K562 (cell line): Measurements from ENCODE around the gene BEST3. TPM values are rescaled to one million over a fixed set of nuclear protein-coding genes. Genes with fewer than 3 reads are reported as not detected.

Experiments
- ATAC-seq: fragments of 200-7000 bp; cut with Tn5 transposase; 3 replicates; pipeline ENCODE4 v1.9.1; 2020; ENCODE audit warnings: moderate library complexity
- BruUV-seq: library from RNA; stranded (reverse); fragments of 400-500 nt; replicated peaks from 2 replicates; lab custom pipeline; 2021; lab: Mats Ljungman, UMichigan
- CTCF ChIA-PET: fragments of 300-600 bp; formaldehyde crosslinking; extraction: SDS; loops from one replicate; lab custom pipeline; 2021; ENCODE audit warnings: low intra/inter-chr PET ratio; lab: Yijun Ruan, JAX
- POLR2A ChIA-PET: fragments of 300-600, 350-650 bp; sonication (Branson Sonifier 250); formaldehyde crosslinking; extraction: SDS; loops from one replicate; lab custom pipeline; 2021; ENCODE audit warnings: antibody characterized with exemption, inconsistent platforms; lab: Yijun Ruan, JAX
- DNase-seq, 4 experiments: peaks; one replicate each; pipeline versions ENCODE4 v3.0.0 to v3.0.0-alpha.2; 2011 to 2018; ENCODE audit warnings: low spot score in 3 of 4, mixed read lengths in 3 of 4; ENCODE audit errors: extremely low read depth in 1 of 4
- FAIRE-seq: peaks from 2 replicates; lab custom pipeline; 2011; peaks lifted over from hg19 to GRCh38; lab: Jason Lieb, UNC
- H2AFZ ChIP-seq: 2 replicates; pipeline ENCODE4 v1.6.0; 2011; ENCODE audit warnings: low read depth, low read length, control low read depth, inconsistent platforms
- H3K27ac ChIP-seq: fragments of 200-600 bp; 3 replicates; pipeline ENCODE4 v1.8.0; 2011; ENCODE audit warnings: low read depth, mild to moderate bottlenecking, control low read depth, inconsistent platforms, low read length, moderate library complexity, mixed read lengths; ENCODE audit errors: extremely low read depth
- H3K27me3 ChIP-seq, 2 experiments: fragments of 300-600 bp in 1 of 2; 2 replicates in 1 of 2; 3 replicates in 1 of 2; pipeline versions ENCODE4 v1.6.0 to v1.8.0; 2011; ENCODE audit warnings: inconsistent platforms in 2 of 2, low read length in 2 of 2, mild to moderate bottlenecking in 1 of 2, mixed read lengths in 1 of 2, moderate library complexity in 1 of 2; ENCODE audit not compliant: control insufficient read depth in 2 of 2, insufficient read depth in 2 of 2
- H3K36me3 ChIP-seq: fragments of 300-600 bp; 3 replicates; pipeline ENCODE4 v1.8.0; 2011; ENCODE audit warnings: mild to moderate bottlenecking, low read length, inconsistent platforms; ENCODE audit not compliant: control insufficient read depth, insufficient read depth
- H3K4me1 ChIP-seq, 2 experiments: fragments of 200-600 bp in 1 of 2; replicated peaks in 1 of 2; 2 replicates in 1 of 2; 3 replicates in 1 of 2; pipeline versions ENCODE4 v1.5.1 to v1.8.0; 2011; ENCODE audit warnings: inconsistent platforms in 2 of 2, low read length in 2 of 2, mild to moderate bottlenecking in 1 of 2, mixed read lengths in 1 of 2, moderate library complexity in 1 of 2; ENCODE audit not compliant: control insufficient read depth in 2 of 2, insufficient read depth in 2 of 2
- H3K4me2 ChIP-seq: 2 replicates; pipeline ENCODE4 v1.6.1; 2011; ENCODE audit warnings: low read length, control low read depth, inconsistent platforms, mixed read lengths; ENCODE audit not compliant: insufficient read depth
- H3K4me3 ChIP-seq: fragments of 200-600 bp; sonication (generic), shearing (Covaris generic); 2 replicates; pipeline ENCODE4 v1.5.1; 2016; ENCODE audit warnings: control low read depth, inconsistent platforms
- H3K79me2 ChIP-seq: fragments of 200-600 bp; 3 replicates; pipeline ENCODE4 v1.8.0; 2011; ENCODE audit warnings: low read length, inconsistent platforms; ENCODE audit not compliant: control insufficient read depth, insufficient read depth
- H3K9ac ChIP-seq, 2 experiments: 2 replicates each; pipeline versions ENCODE4 v1.6.0 to v1.6.1; 2011; ENCODE audit warnings: low read depth in 2 of 2, low read length in 2 of 2, control low read depth in 1 of 2, inconsistent platforms in 1 of 2, mild to moderate bottlenecking in 1 of 2, mixed read lengths in 1 of 2; ENCODE audit not compliant: insufficient read depth in 1 of 2
- H3K9me1 ChIP-seq: one replicate; pipeline ENCODE4 v1.6.0; 2011; ENCODE audit warnings: inconsistent platforms, mild to moderate bottlenecking, low read length, moderate library complexity; ENCODE audit not compliant: control insufficient read depth, insufficient read depth
- H3K9me3 ChIP-seq: replicated peaks from 2 replicates; pipeline ENCODE4 v1.5.1; 2011; ENCODE audit warnings: low read depth, low read length, inconsistent platforms; ENCODE audit not compliant: control insufficient read depth, insufficient read depth
- H4K20me1 ChIP-seq: replicated peaks from 2 replicates; pipeline ENCODE4 v1.6.1; 2011; ENCODE audit warnings: low read length, inconsistent platforms, mixed read lengths; ENCODE audit not compliant: control insufficient read depth, insufficient read depth
- ARHGAP35 ChIP-seq: fragments of 450-650 bp; IDR thresholded peaks from 2 replicates; pipeline ENCODE4 v1.6.1; 2018; ENCODE audit not compliant: partially characterized antibody
- ATF6 ChIP-seq: sonication (generic); formaldehyde crosslinking; IDR thresholded peaks from 2 replicates; pipeline ENCODE4 v1.4.0; 2020; ENCODE audit warnings: mild to moderate bottlenecking, missing genetic modification reagents
- CBFA2T3 ChIP-seq: fragments of 450-650 bp; IDR thresholded peaks from 2 replicates; pipeline ENCODE4 v1.6.1; 2017
- CEBPG ChIP-seq, 3 experiments: fragments of 200-800 bp in 1 of 3; sonication (Bioruptor generic) in 1 of 3; sonication (generic) in 1 of 3; formaldehyde crosslinking in 1 of 3; IDR thresholded peaks in 2 of 3; conservative IDR thresholded peaks in 1 of 3; 2 replicates each; pipeline versions ENCODE4 v1.6.1 to v1.8.0; 2016 to 2022; ENCODE audit warnings: missing compliant biosample characterization in 2 of 3, missing genetic modification characterization in 2 of 3, mild to moderate bottlenecking in 1 of 3, missing genetic modification reagents in 1 of 3
- E4F1 ChIP-seq: fragments of 250-450 bp; sonication (Bioruptor Pico); IDR thresholded peaks from 2 replicates; pipeline ENCODE4 v1.5.0; 2021; ENCODE audit warnings: mild to moderate bottlenecking, borderline replicate concordance
- ESRRB ChIP-seq: fragments of 250-450 bp; sonication (Bioruptor Pico); IDR thresholded peaks from 2 replicates; pipeline ENCODE4 v1.5.0; 2020; ENCODE audit warnings: mild to moderate bottlenecking, moderate library complexity, borderline replicate concordance
- FOXA3 ChIP-seq, 2 experiments: fragments of 450-650 bp in 1 of 2; sonication (generic) in 1 of 2; formaldehyde crosslinking; IDR thresholded peaks in 1 of 2; conservative IDR thresholded peaks in 1 of 2; 2 replicates each; pipeline versions ENCODE4 v1.4.0 to v1.8.0; 2020 to 2022; ENCODE audit warnings: mild to moderate bottlenecking in 2 of 2, missing genetic modification reagents in 1 of 2
- MYBL2 ChIP-seq, 2 experiments: fragments of 450-650 bp in 1 of 2; sonication (generic) in 1 of 2; formaldehyde crosslinking in 1 of 2; IDR thresholded peaks; 2 replicates each; pipeline versions ENCODE4 v1.6.1 to v1.8.1; 2017 to 2022; ENCODE audit warnings: borderline replicate concordance in 1 of 2, inconsistent platforms in 1 of 2, low read depth in 1 of 2, mild to moderate bottlenecking in 1 of 2, missing genetic modification reagents in 1 of 2, moderate library complexity in 1 of 2
- SIRT6 ChIP-seq: IDR thresholded peaks from one replicate; pipeline ENCODE4 v1.6.1; 2012; ENCODE audit warnings: low read depth, mild to moderate bottlenecking, control low read depth, inconsistent platforms, low read length, moderate library complexity
- STAT5A ChIP-seq: IDR thresholded peaks from 2 replicates; pipeline ENCODE4 v1.6.1; 2012; ENCODE audit warnings: low read length, inconsistent platforms, borderline replicate concordance
- TEAD1 ChIP-seq, 2 experiments: fragments of 450-650 bp in 1 of 2; sonication (generic) in 1 of 2; formaldehyde crosslinking; IDR thresholded peaks; 2 replicates each; pipeline versions ENCODE4 v1.4.0 to v1.8.0; 2020 to 2022; ENCODE audit warnings: mild to moderate bottlenecking in 2 of 2, missing genetic modification reagents in 1 of 2
- ZBTB2 ChIP-seq: fragments of 450-650 bp; IDR thresholded peaks from 2 replicates; pipeline ENCODE4 v1.6.1; 2016; ENCODE audit warnings: antibody characterized with exemption
- WGBS: fragments of 100-300 bp; shearing (Covaris generic); methylation state at CpG from one replicate; pipeline ENCODE4 v1.1.6; 2016; ENCODE audit warnings: low coverage, mixed read lengths; ENCODE audit not compliant: insufficient coverage; ENCODE audit errors: missing lambda C conversion rate; 5-methylcytosine and 5-hydroxymethylcytosine counted together
- in situ Hi-C: fragments of 300-500 bp; cut with MboI; formaldehyde crosslinking; loops from 4 replicates; pipeline ENCODE4 v1.15.0; 2018; ENCODE audit warnings: inconsistent platforms, mixed read lengths
- intact Hi-C: fragments of 100-400 bp; cut with micrococcal nuclease; formaldehyde crosslinking; loops from 2 replicates; pipeline ENCODE4 v1.14.2; 2022
- polyA plus RNA-seq, 8 experiments: library from polyadenylated mRNA; depleted of rRNA in 4 of 8; stranded (reverse) in 5 of 8; unstranded in 3 of 8; fragments of >200 nt; fragmentation: Nextera tagmentation in 2 of 8; fragmentation: Illumina TruSeq in 1 of 8; extraction: Ambion mirVana in 2 of 8; extraction: Trizol in 1 of 8; gene quantifications; 2 replicates each; pipeline versions ENCODE4 v1.2.1 to v1.2.3, GENCODE V29; 2011 to 2014; ENCODE audit warnings: inconsistent platforms in 1 of 8, missing spikeins in 1 of 8
- total RNA-seq, 7 experiments: library from RNA; depleted of rRNA in 6 of 7; stranded (reverse); fragments of >200 nt in 6 of 7; fragmentation: Illumina TruSeq in 2 of 7; extraction: Trizol in 2 of 7; gene quantifications; 2 replicates each; pipeline versions ENCODE4 v1.2.1 to v1.2.3, GENCODE V29; 2011 to 2021; ENCODE audit warnings: low replicate concordance in 1 of 7

BEST3 gene
- total and polyA plus RNA-seq, 9 of the 15 experiments (the other 6 are each of a cell fraction or from before 2014, with no cell fraction given), result 0.15 TPM; not detected in 8

- TF ChIP-seq ATF6 (CRISPR knock-in tag) (no peak), TEAD1 (CRISPR knock-in tag; IDR thresholded peaks at IDR 0.05) (no peak)
Observed at GRCh38 chr12:69694123-69694522, 5.0 kb downstream of the BEST3 start (continued).

- 53% methylated on average over 2 of the region's 2 CpGs for WGBS
- in situ Hi-C loops, result no loop called here
- DNase-seq (no peak), FAIRE-seq (peak; percentile 11), ATAC-seq (no peak)
- Histone ChIP-seq H3K4me1 (peaks cover 5 to 7% of the 10 kb centered on the region in 2 experiments; a peak in 3 of 5 replicates), H3K9me3 (no peaks in the 10 kb centered on the region), H3K9ac (no peak overlapping the region), H2AFZ (peak overlapping the region; percentile 91), H3K36me3 (no peaks in the 10 kb centered on the region), H3K9me1 (no peaks in the 10 kb centered on the region), H3K4me2 (0 out of 2 replicates have a peak overlapping the region, but pooled peaks have one; percentile 43), H4K20me1 (no peaks in the 10 kb centered on the region), H3K79me2 (no peaks in the 10 kb centered on the region), H3K27me3 (peaks cover 0 to 7% of the 10 kb centered on the region in 2 experiments; a peak in 2 of 5 replicates), H3K4me3 (no peak overlapping the region), H3K27ac (no peak overlapping the region)
- no TSS peak for BruUV-seq
- ChIA-PET CTCF (no interaction called here), POLR2A (no interaction called here)
- intact Hi-C loops, result no loop called here
- TF ChIP-seq SIRT6 (no peak), STAT5A (no peak), ZBTB2 (no peak), FOXA3 (CRISPR knock-in tag; conservative IDR thresholded peaks at IDR 0.05 in 1 of 2, IDR thresholded peaks at IDR 0.05 in 1 of 2) (no peak), ARHGAP35 (no peak), ESRRB (CRISPR knock-in tag) (no peak), CBFA2T3 (no peak), E4F1 (no peak), CEBPG (CRISPR knock-in tag; IDR thresholded peaks at IDR 0.05) (no peak), CEBPG (tag; conservative IDR thresholded peaks at IDR 0.05 in 1 of 2, IDR thresholded peaks at IDR 0.05 in 1 of 2) (no peak), MYBL2 (IDR thresholded peaks at IDR 0.05; ENCODE audit: low read depth) (no peak), MYBL2 (CRISPR knock-in tag; IDR thresholded peaks at IDR 0.05; ENCODE audit: borderline replicate concordance) (no peak)
Observed at GRCh38 chr12:69689638-69690037, 9.5 kb downstream of the BEST3 start.
